Kidney epithelial cell (primary cell): ENCODE data around the gene ANKUB1. TPM values are rescaled to one million over a fixed set of nuclear protein-coding genes. Genes with fewer than 3 reads are reported as not detected.

Experiments
- DNase-seq: peaks from one replicate; pipeline ENCODE4 v3.0.0-alpha.2; 2010; ENCODE audit warnings: low read depth
- H3K27me3 ChIP-seq: 2 replicates; pipeline ENCODE4 v1.6.0; 2011; ENCODE audit warnings: low read length; ENCODE audit not compliant: control insufficient read depth, insufficient read depth
- H3K36me3 ChIP-seq: 2 replicates; pipeline ENCODE4 v1.5.1; 2011; ENCODE audit warnings: low read length; ENCODE audit not compliant: control insufficient read depth, insufficient read depth
- H3K4me3 ChIP-seq: 2 replicates; pipeline ENCODE4 v1.5.1; 2011; ENCODE audit warnings: low read depth, mild to moderate bottlenecking, control low read depth, low read length
- total RNA-seq: library from RNA; depleted of rRNA; stranded (reverse); fragments of >200 nt; gene quantifications from 2 replicates; pipeline ENCODE4 v1.2.3, GENCODE V29; 2015
- TF ChIP-seq, protein P1 (sequence below): IDR thresholded peaks from 2 replicates; pipeline ENCODE4 v1.5.1; 2011; ENCODE audit warnings: mild to moderate bottlenecking, moderate library complexity, low read length, control low read depth, inconsistent platforms; ENCODE audit not compliant: insufficient read depth, poor library complexity, severe bottlenecking

ANKUB1 gene
- total RNA-seq, 1 donor from 2014 or later, result not detected

DNA sequence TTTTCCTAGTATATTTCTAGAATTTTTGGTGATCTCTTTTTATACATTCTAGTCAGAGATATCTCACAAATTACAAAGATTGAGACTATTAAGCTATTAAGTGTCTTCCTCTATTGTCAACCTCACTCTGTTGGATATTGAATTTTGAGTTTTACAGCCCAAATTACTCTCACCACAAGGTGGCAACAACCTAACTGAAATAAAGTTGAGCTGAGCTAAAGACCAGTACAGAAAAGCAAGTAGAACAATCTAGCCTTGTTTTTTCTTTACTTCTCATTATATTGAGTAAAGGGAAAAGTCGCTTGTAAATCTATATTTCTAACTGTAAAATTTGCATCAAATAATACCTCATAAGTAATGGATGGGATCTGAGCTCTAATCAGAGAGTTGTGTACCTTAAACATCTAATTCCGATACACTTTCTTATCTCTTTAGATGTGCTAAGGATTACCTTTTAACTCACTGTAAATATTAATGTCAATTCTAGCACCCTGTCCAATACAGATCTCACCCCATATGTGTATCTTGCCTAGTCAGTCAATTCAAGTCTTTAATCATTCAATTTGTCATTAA, 26.5 kb downstream of the ANKUB1 start:
- DNase-seq, result no peak
- no peak overlapping the region for H3K4me3 ChIP-seq
- no peaks in the 10 kb centered on the region for H3K27me3 ChIP-seq
- TF ChIP-seq, protein P1, sequence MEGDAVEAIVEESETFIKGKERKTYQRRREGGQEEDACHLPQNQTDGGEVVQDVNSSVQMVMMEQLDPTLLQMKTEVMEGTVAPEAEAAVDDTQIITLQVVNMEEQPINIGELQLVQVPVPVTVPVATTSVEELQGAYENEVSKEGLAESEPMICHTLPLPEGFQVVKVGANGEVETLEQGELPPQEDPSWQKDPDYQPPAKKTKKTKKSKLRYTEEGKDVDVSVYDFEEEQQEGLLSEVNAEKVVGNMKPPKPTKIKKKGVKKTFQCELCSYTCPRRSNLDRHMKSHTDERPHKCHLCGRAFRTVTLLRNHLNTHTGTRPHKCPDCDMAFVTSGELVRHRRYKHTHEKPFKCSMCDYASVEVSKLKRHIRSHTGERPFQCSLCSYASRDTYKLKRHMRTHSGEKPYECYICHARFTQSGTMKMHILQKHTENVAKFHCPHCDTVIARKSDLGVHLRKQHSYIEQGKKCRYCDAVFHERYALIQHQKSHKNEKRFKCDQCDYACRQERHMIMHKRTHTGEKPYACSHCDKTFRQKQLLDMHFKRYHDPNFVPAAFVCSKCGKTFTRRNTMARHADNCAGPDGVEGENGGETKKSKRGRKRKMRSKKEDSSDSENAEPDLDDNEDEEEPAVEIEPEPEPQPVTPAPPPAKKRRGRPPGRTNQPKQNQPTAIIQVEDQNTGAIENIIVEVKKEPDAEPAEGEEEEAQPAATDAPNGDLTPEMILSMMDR, result peak; percentile 59
- H3K36me3 ChIP-seq, result no peaks in the 10 kb centered on the region

DNA sequence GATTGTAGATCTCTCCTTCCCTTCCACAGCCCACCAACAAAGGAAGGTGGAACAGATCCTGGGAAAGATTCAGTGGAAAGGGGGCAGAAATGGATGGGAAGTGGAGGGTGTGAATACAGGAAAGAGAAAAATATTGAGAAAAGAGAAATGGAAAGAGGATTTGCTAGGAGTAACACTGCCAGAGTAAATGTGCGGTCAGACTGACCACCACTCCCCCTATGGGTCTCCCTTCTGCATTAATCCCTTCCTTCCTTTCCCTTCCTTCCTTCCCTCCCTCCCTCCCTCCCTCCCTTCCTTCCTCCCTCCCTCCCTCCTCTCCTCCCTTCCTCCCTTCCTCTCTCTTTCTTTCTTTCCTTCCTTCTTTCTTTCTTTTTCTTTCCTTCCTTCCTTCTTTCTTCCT, 28.1 kb downstream of the ANKUB1 start:
- Histone ChIP-seq H3K4me3 (no peak overlapping the region), H3K36me3 (no peaks in the 10 kb centered on the region), H3K27me3 (no peaks in the 10 kb centered on the region)
- DNase-seq, result no peak
- TF ChIP-seq, protein P1, result no peak

DNA sequence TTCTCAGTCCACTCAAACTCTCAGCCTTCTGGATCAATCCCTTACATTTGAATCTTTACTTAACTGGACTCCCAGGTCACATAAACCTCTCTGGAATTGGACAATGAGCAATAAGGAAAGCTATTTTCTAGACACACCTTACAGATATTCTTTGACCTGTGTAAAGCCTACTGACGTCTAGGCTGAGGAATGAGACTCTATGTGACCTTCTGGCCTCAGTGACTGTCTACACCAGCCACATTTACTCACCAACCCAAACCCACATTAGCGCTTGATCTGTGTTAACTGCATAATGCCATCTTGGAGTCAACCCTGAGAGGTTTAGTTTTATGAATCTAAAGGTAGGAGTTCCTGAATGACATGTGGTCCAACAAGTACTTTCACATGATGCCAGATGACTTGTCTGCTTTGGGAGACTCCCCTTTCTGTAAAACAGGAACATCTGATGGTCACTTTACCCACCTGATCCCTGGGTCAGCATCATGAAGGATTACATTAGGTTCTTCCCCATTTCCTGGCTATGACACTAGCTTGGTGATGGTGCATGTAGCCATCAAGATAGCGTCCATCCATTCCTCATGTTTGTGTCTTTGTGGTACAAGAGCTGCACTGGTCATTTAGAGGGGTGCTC, 28.7 kb downstream of the ANKUB1 start:
- Histone ChIP-seq H3K4me3 (no peak overlapping the region), H3K36me3 (no peaks in the 10 kb centered on the region), H3K27me3 (no peaks in the 10 kb centered on the region)
- TF ChIP-seq, protein P1, result no peak
- no peak for DNase-seq

DNA sequence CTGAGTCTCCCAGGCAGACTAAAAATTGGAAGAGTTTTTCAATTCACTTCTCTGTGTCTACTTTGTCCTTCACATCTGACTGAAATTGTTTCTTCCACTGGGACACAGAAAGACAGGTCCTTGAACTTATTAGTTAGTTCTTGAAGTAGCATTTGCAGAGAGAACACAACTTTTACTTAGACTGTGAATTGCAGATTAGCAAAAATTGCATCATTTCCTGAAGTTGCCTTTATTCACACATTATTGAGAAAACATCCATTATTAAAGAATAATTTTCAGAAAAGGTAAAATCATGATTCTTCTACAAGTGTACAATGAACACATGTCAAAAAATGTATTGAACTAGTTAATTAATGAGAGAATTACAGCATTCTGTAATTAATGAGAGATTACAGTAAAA, 38.6 kb downstream of the ANKUB1 start:
- H3K36me3 ChIP-seq, result no peaks in the 10 kb centered on the region
- TF ChIP-seq, protein P1, result no peak
- no peaks in the 10 kb centered on the region for H3K27me3 ChIP-seq
- H3K4me3 ChIP-seq, result no peak overlapping the region
- no peak for DNase-seq

DNA sequence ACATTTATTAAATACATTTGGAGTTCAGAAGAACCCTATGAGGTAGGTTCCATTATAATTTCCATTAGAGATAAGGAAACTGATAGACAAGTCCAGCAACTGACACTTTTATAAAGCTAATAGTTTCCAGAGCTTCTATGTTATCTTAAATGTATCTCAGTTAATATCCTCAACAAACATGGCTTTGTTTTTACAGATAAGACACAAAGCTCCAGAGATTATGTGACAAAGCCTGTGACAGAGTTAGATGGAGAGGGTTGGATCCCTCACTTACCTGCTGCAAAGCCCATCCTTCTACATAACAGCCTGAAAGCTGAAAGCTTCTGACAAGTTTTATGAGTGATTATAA, 39.6 kb downstream of the ANKUB1 start:
- Histone ChIP-seq H3K27me3 (no peaks in the 10 kb centered on the region), H3K36me3 (no peaks in the 10 kb centered on the region), H3K4me3 (peak overlapping the region; percentile 85)
- TF ChIP-seq, protein P1, result no peak
- no peak for DNase-seq

DNA sequence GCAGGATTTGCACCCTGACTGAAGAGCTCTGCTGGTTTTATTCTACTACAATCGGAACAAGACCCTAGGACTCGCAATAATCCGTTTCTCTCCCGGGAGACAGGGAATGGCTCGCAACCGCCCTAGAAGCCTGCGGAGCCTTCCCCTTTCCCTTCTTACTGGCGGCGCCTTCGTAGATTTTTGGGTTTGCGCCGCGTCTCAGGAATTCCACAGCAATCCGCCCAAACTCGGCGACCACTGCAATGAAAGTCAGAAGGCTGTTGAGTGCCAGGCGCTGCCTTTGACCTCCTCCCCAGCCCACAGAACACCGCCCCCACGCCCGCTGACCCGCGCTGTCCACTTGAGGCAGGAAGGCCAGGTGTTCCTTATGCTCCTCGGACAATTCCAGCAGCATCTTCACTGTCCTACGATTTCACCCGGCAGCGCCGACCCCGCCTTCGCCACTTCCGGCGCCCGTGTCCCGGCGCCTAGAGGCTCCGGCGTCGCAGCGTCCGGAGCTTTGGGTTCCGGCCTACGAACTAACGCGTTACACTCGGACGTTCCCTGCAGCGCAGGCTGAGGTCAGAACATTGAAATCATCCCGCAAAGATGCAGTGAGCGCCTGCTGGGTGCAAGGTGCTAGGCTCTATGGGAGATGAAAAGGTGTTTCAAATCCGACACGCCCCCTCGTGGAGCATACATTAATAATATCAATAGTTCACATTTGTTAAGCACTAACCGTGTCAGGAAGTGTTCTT, 40.1 kb downstream of the ANKUB1 start, which contains the start of gene COMMD2:
Gene COMMD2 (minus strand): TSS at position 439 of the 737 bp plus-strand sequence. CDS start 45 bp downstream, at position 394.
- peak; percentile 53 for DNase-seq
- Histone ChIP-seq H3K36me3 (no peaks in the 10 kb centered on the region), H3K27me3 (no peaks in the 10 kb centered on the region), H3K4me3 (peak within 1 kb of the TSS; percentile 85)
- TF ChIP-seq, protein P1, result peak; percentile 18
